Lower leg skin (tissue), 3 donors: ENCODE data around the gene CDH18.

Experiments
- POLR2A ChIP-seq, 2 donors: fragments of 450-650 bp; IDR thresholded peaks; one replicate each; pipeline ENCODE4 v1.6.1; 2016 to 2017; ENCODE audit warnings: antibody characterized with exemption in 2 of 2, mild to moderate bottlenecking in 1 of 2, moderate library complexity in 1 of 2
- TF ChIP-seq, protein P1 (sequence below), 3 donors: fragments of 450-650 bp; IDR thresholded peaks; one replicate each; pipeline ENCODE4 v1.5.1; 2016; ENCODE audit warnings: antibody characterized with exemption in 3 of 3, mild to moderate bottlenecking in 3 of 3, moderate library complexity in 2 of 3

- TF ChIP-seq POLR2A (IDR thresholded peaks at IDR 0.05) = no peak
- TF ChIP-seq, protein P1, sequence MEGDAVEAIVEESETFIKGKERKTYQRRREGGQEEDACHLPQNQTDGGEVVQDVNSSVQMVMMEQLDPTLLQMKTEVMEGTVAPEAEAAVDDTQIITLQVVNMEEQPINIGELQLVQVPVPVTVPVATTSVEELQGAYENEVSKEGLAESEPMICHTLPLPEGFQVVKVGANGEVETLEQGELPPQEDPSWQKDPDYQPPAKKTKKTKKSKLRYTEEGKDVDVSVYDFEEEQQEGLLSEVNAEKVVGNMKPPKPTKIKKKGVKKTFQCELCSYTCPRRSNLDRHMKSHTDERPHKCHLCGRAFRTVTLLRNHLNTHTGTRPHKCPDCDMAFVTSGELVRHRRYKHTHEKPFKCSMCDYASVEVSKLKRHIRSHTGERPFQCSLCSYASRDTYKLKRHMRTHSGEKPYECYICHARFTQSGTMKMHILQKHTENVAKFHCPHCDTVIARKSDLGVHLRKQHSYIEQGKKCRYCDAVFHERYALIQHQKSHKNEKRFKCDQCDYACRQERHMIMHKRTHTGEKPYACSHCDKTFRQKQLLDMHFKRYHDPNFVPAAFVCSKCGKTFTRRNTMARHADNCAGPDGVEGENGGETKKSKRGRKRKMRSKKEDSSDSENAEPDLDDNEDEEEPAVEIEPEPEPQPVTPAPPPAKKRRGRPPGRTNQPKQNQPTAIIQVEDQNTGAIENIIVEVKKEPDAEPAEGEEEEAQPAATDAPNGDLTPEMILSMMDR (IDR thresholded peaks at IDR 0.05) = no peak
Observed at GRCh38 chr5:19900269-19900668, 87.7 kb downstream of the CDH18 start.
